AG04449 (cell line): ENCODE results near the gene SPINT3.
A peak's percentile ranks its signal among the peaks of the same experiment; 100 is the strongest.

Experiments
- CTCF ChIA-PET: fragments of 350-600 bp; formaldehyde crosslinking; extraction: SDS; loops from one replicate; lab custom pipeline; 2021; ENCODE audit warnings: antibody characterized with exemption; lab: Yijun Ruan, JAX
- POLR2A ChIA-PET: fragments of 400-600, 350-600 bp; formaldehyde crosslinking; extraction: SDS; loops from one replicate; lab custom pipeline; 2020; ENCODE audit warnings: antibody characterized with exemption, inconsistent platforms; lab: Yijun Ruan, JAX
- DNase-seq: peaks from one replicate; pipeline ENCODE4 v3.0.0-alpha.2; 2010; ENCODE audit warnings: low read depth, low spot score
- H3K4me3 ChIP-seq: 2 replicates; pipeline ENCODE4 v1.5.1; 2011; ENCODE audit warnings: low read depth, mild to moderate bottlenecking, control low read depth, low read length
- TF ChIP-seq, protein P1 (sequence below): IDR thresholded peaks from one replicate; pipeline ENCODE4 v1.5.1; 2011; ENCODE audit warnings: mild to moderate bottlenecking, moderate library complexity, low read length, control low read depth, inconsistent platforms; ENCODE audit not compliant: insufficient read depth; ENCODE audit errors: missing control alignments

Gene SPINT3

DNA sequence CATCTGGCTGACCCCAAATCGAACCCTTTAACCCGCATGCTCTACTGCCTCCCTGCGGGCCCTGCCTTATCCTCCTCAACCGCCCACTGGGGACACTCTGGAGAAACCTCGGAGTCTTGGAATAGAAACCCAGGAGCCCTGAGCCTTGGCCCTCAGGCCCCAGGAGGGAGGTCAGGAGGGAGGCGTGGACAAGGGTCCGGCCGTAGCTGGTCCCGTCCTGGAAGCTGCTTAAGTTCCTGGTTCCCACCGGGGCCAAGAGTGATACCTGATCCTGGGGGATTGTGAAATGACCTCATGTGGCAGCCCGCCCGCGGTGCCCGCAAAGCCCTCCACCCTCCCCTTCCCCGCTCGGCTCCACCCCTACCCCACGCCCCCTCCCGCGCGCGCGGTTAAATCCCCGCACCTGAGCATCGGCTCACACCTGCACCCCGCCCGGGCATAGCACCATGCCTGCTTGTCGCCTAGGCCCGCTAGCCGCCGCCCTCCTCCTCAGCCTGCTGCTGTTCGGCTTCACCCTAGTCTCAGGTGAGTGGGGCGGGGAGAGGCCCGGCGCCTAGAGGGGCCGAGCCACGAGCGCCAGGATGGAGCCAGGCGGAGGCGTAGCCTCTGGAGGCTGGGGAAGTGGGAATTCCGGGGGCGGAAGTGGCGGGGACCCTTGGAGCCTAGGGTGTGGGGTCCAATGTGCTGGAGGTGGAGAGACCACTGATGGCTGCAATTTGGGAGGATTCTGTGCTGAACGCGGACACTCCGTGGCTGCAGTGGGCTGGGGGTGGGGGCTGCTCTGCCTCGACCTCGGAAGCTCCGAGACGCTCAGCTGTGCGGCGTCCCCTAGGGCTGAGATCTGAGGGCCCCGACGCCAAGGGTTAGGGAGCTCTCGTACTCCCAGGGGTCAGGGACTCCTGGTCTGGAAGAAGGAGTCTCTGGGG lies 45.8 kb downstream of the SPINT3 start, which contains the start of gene WFDC2:
Gene WFDC2, plus strand, starts transcription at position 418 of the 926 bp plus-strand sequence. Its CDS starts 29 bp downstream, at position 447.
- peak within 1 kb of the TSS; percentile 39 for H3K4me3 ChIP-seq
- TF ChIP-seq, protein P1, sequence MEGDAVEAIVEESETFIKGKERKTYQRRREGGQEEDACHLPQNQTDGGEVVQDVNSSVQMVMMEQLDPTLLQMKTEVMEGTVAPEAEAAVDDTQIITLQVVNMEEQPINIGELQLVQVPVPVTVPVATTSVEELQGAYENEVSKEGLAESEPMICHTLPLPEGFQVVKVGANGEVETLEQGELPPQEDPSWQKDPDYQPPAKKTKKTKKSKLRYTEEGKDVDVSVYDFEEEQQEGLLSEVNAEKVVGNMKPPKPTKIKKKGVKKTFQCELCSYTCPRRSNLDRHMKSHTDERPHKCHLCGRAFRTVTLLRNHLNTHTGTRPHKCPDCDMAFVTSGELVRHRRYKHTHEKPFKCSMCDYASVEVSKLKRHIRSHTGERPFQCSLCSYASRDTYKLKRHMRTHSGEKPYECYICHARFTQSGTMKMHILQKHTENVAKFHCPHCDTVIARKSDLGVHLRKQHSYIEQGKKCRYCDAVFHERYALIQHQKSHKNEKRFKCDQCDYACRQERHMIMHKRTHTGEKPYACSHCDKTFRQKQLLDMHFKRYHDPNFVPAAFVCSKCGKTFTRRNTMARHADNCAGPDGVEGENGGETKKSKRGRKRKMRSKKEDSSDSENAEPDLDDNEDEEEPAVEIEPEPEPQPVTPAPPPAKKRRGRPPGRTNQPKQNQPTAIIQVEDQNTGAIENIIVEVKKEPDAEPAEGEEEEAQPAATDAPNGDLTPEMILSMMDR = no peak
- POLR2A ChIA-PET = no interaction called here
- CTCF ChIA-PET = interaction anchor here (1.1 to 1.2 kb wide), 2 partner anchors 157 to 164 kb away, joined by 3 read pairs; no protein-coding TSS in a partner anchor
- no peak for DNase-seq

- ChIA-PET POLR2A (no interaction called here), CTCF (interaction anchor here (0.7 to 1.8 kb wide), 3 partner anchors 9 to 148 kb away, joined by 3 to 5 read pairs (median 5); no protein-coding TSS in a partner anchor)
- H3K4me3 ChIP-seq = no peak overlapping the region
- DNase-seq = no peak
- TF ChIP-seq, protein P1 = no peak
Measured at GRCh38 chr20:45467861-45468260, 47.6 kb downstream of the SPINT3 start.

- ChIA-PET POLR2A (no interaction called here), CTCF (interaction anchor here (1.8 kb wide), 2 partner anchors 8 to 18 kb away, joined by 5 read pairs; no protein-coding TSS in a partner anchor)
- TF ChIP-seq, protein P1 = no peak
- no peak for DNase-seq
- no peak overlapping the region for H3K4me3 ChIP-seq
Measured at GRCh38 chr20:45467172-45467571, 48.2 kb downstream of the SPINT3 start.

- DNase-seq = no peak
- ChIA-PET POLR2A (no interaction called here), CTCF (interaction anchor here (0.5 to 3.9 kb wide), 3 partner anchors 15 to 305 kb away, joined by 3 to 18 read pairs (median 6); no protein-coding TSS in a partner anchor)
- H3K4me3 ChIP-seq = no peak overlapping the region
- TF ChIP-seq, protein P1 = no peak
Measured at GRCh38 chr20:45465491-45466266, 49.7 kb downstream of the SPINT3 start.

GRCh38 chr20:45463709-45464108 lies 51.7 kb downstream of the SPINT3 start:
- ChIA-PET CTCF (interaction anchor here (0.7 to 3.9 kb wide), 2 partner anchors 13 to 17 kb away, joined by 3 to 18 read pairs; no protein-coding TSS in a partner anchor), POLR2A (no interaction called here)
- DNase-seq = no peak
- TF ChIP-seq, protein P1 = no peak
- no peak overlapping the region for H3K4me3 ChIP-seq
